Stimulated activated CD4-positive, alpha-beta T cell treated with anti-CD3 and anti-CD28 coated beads, Interleukin-15, amount 100 ng/mL, for 24 hours (primary cell): Measurements from ENCODE around the gene DACH1.

Experiments
- DNase-seq: peaks from one replicate; pipeline ENCODE4 v3.0.0-alpha.2; 2020

Gene DACH1

GRCh38 chr13:71540098-71540497 lies 326.9 kb downstream of the DACH1 start:
- DNase-seq: no peak

- no peak for DNase-seq
Observed at GRCh38 chr13:71536201-71536600, 330.8 kb downstream of the DACH1 start.

- DNase-seq: no peak
Observed at GRCh38 chr13:71524613-71525304, 342.2 kb downstream of the DACH1 start.

GRCh38 chr13:71524245-71524612 lies 342.8 kb downstream of the DACH1 start:
- DNase-seq: no peak

- DNase-seq: no peak
Observed at GRCh38 chr13:71522941-71523526, 344.0 kb downstream of the DACH1 start.

- DNase-seq: no peak
Observed at GRCh38 chr13:71517004-71517403, 350.0 kb downstream of the DACH1 start.

GRCh38 chr13:71516521-71516920 lies 350.5 kb downstream of the DACH1 start:
- DNase-seq: no peak

- no peak for DNase-seq
Observed at GRCh38 chr13:71515744-71516038, 351.3 kb downstream of the DACH1 start.

GRCh38 chr13:71514900-71515743 lies 351.9 kb downstream of the DACH1 start:
- no peak for DNase-seq

GRCh38 chr13:71513411-71514033 lies 353.5 kb downstream of the DACH1 start:
- no peak for DNase-seq

GRCh38 chr13:71503781-71504180 lies 363.2 kb downstream of the DACH1 start:
- no peak for DNase-seq

GRCh38 chr13:71499944-71500514 lies 367.0 kb downstream of the DACH1 start:
- DNase-seq: no peak

GRCh38 chr13:71499235-71499634 lies 367.8 kb downstream of the DACH1 start:
- no peak for DNase-seq

GRCh38 chr13:71493189-71493588 lies 373.8 kb downstream of the DACH1 start:
- DNase-seq: no peak

- no peak for DNase-seq
Observed at GRCh38 chr13:71492346-71492871, 374.6 kb downstream of the DACH1 start.

GRCh38 chr13:71491010-71491409 lies 376.0 kb downstream of the DACH1 start:
- no peak for DNase-seq

- DNase-seq: no peak
Observed at GRCh38 chr13:71489041-71489440, 378.0 kb downstream of the DACH1 start.

- no peak for DNase-seq
Observed at GRCh38 chr13:71488201-71488600, 378.8 kb downstream of the DACH1 start.

GRCh38 chr13:71485913-71486312 lies 381.1 kb downstream of the DACH1 start:
- no peak for DNase-seq

GRCh38 chr13:71483733-71484132 lies 383.3 kb downstream of the DACH1 start:
- no peak for DNase-seq

- DNase-seq: no peak
Observed at GRCh38 chr13:71481501-71481900, 385.5 kb downstream of the DACH1 start.

GRCh38 chr13:71481046-71481445 lies 386.0 kb downstream of the DACH1 start:
- no peak for DNase-seq

GRCh38 chr13:71477735-71478134 lies 389.3 kb downstream of the DACH1 start:
- DNase-seq: no peak
